Psoas muscle (tissue), 8 donors: ENCODE data around the gene ZNF846. TPM values are rescaled to one million over a fixed set of nuclear protein-coding genes. Genes with fewer than 3 reads are reported as not detected.

Experiments
- ATAC-seq, 4 donors: fragments of 200-7000 bp; cut with Tn5 transposase; one replicate each; pipeline ENCODE4 v1.9.1; 2020; ENCODE audit warnings: moderate library complexity in 3 of 4, mild to moderate bottlenecking in 2 of 4
- DNase-seq, 2 donors: peaks; one replicate each; pipeline ENCODE4 v3.0.0-alpha.2; 2020
- H3K27ac ChIP-seq: fragments of 200-600 bp; one replicate; pipeline ENCODE4 v1.8.0; 2022
- H3K27me3 ChIP-seq, 3 donors: fragments of 200-600 bp in 1 of 3; one replicate each; pipeline versions ENCODE4 v1.6.1 to v1.8.0; 2013 to 2022; ENCODE audit warnings: low read length in 2 of 3, mild to moderate bottlenecking in 2 of 3, moderate library complexity in 1 of 3; ENCODE audit not compliant: insufficient read depth in 3 of 3
- H3K36me3 ChIP-seq, 2 donors: fragments of 200-600 bp in 1 of 2; one replicate each; pipeline versions ENCODE4 v1.6.1 to v1.8.0; 2013 to 2022; ENCODE audit warnings: low read depth in 1 of 2, mild to moderate bottlenecking in 1 of 2, moderate library complexity in 1 of 2; ENCODE audit not compliant: insufficient read depth in 1 of 2
- H3K4me1 ChIP-seq: fragments of 200-600 bp; one replicate; pipeline ENCODE4 v1.8.0; 2022
- H3K4me3 ChIP-seq: fragments of 200-600 bp; one replicate; pipeline ENCODE4 v1.8.0; 2022; ENCODE audit warnings: mild to moderate bottlenecking
- H3K9me3 ChIP-seq: fragments of 200-600 bp; one replicate; pipeline ENCODE4 v1.8.0; 2022
- WGBS, 3 donors: extraction: QIAGEN DNeasy Blood & Tissue Kit; methylation state at CpG; one replicate each; pipeline versions ENCODE4 v1.1.6 to v1.1.7; 2013; 5-methylcytosine and 5-hydroxymethylcytosine counted together
- intact Hi-C, 2 donors: fragments of 100-400 bp; cut with DNase I; formaldehyde crosslinking; loops; one replicate each; pipeline versions ENCODE4 v1.11.0 to v1.14.2; 2022
- polyA plus RNA-seq, 3 donors: library from polyadenylated mRNA; stranded (reverse); fragments of 200-250 nt; gene quantifications; one replicate each; pipeline ENCODE4 v1.2.3, GENCODE V29; 2013
- total RNA-seq, 4 donors: library from RNA; stranded (reverse); fragmentation: NEBNext Ultra II Directional in 2 of 4; extraction: Animal tissue kit (Norgen Biotek cat#: 25700) in 2 of 4; gene quantifications; one replicate each; pipeline versions ENCODE4 v1.2.1 to v1.2.4, GENCODE V29; 2021 to 2023
- TF ChIP-seq, protein P1 (sequence below): fragments of 200-600 bp; IDR thresholded peaks from one replicate; pipeline ENCODE4 v1.8.0; 2022; ENCODE audit warnings: antibody characterized with exemption
- donor health status: healthy with polysubstance abuse.
- donor health status: DM: no; HTN: no; CAD: no; lungs with moderate emphysema.
- donor health status: Bipolar disorder and iron deficiency.
- donor health status: healthy.
- donor health status: DM: yes; HTN: yes; CAD: no.
- donor health status: DM: no; HTN: no; CAD: no.
- donor health status: DM: no; HTN: no; CAD: no.
- donor health status: DM: yes; HTN: yes; CAD: no.

The ZNF846 gene
- total and polyA plus RNA-seq, 7 donors = 1.7 to 6.8 (median 3.3) TPM

DNA sequence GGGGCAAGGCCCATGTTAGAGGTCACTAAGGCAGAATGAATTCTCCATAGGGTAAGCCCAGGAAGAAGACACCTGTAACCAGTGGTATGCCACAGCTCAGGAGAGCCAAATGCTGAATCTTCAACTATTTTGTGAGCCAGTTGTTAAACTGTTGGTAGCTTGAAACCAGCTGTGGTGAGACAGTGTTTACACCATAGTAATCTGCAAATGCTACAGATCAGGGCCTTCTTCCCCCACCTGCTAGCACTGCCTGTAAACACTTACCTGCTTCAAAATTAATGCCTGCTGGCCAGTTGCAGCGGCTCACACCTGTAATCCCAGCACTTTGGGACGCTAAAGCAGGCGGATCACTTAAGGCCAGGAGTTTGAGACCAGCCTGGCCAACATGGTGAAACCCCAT, 38.3 kb upstream of the ZNF846 start:
- no peaks in the 10 kb centered on the region for H3K9me3 ChIP-seq
- no peaks in the 10 kb centered on the region for H3K27me3 ChIP-seq
- TF ChIP-seq, protein P1, sequence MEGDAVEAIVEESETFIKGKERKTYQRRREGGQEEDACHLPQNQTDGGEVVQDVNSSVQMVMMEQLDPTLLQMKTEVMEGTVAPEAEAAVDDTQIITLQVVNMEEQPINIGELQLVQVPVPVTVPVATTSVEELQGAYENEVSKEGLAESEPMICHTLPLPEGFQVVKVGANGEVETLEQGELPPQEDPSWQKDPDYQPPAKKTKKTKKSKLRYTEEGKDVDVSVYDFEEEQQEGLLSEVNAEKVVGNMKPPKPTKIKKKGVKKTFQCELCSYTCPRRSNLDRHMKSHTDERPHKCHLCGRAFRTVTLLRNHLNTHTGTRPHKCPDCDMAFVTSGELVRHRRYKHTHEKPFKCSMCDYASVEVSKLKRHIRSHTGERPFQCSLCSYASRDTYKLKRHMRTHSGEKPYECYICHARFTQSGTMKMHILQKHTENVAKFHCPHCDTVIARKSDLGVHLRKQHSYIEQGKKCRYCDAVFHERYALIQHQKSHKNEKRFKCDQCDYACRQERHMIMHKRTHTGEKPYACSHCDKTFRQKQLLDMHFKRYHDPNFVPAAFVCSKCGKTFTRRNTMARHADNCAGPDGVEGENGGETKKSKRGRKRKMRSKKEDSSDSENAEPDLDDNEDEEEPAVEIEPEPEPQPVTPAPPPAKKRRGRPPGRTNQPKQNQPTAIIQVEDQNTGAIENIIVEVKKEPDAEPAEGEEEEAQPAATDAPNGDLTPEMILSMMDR = no peak
- no peaks in the 10 kb centered on the region for H3K4me1 ChIP-seq
- ATAC-seq = no peak
- H3K36me3 ChIP-seq = peaks cover 0 to 57% of the 10 kb centered on the region in 2 donors
- DNase-seq = no peak
- H3K4me3 ChIP-seq = no peak overlapping the region
- H3K27ac ChIP-seq = no peak overlapping the region
- intact Hi-C loops = no loop called here
- 89 to 95% (median 93%) methylated on average over 3 of the region's 3 CpGs for WGBS, 3 donors

DNA sequence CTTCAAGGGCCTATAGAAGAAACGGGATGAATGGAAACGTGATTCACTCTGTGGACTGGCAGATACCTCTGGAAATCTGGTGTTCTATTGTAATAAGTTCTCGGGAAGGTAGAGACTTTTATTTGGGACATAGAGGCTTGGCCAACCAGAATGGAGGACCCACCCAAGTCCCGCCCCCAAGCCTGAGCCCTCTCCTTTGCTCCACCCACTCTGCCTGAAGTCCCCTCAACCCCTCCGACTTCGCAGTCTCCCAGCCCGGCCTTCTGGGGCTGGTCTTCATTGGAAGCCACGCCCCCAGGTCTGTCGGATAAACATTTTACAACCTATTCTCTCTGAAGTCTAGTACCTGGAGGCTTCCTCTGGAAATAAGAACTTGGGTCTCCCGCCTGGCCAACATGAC, 33.4 kb upstream of the ZNF846 start:
- TF ChIP-seq, protein P1 = no peak
- no peaks in the 10 kb centered on the region for H3K27me3 ChIP-seq
- peaks cover 0 to 12% of the 10 kb centered on the region in 2 donors for H3K36me3 ChIP-seq
- DNase-seq (no peak), ATAC-seq (no peak)
- no peak overlapping the region for H3K27ac ChIP-seq
- H3K4me3 ChIP-seq = no peak overlapping the region
- WGBS, 3 donors = 87 to 91% (median 88%) methylated on average over 10 of the region's 10 CpGs
- intact Hi-C loops = no loop called here
- H3K9me3 ChIP-seq = no peaks in the 10 kb centered on the region
- H3K4me1 ChIP-seq = no peaks in the 10 kb centered on the region

DNA sequence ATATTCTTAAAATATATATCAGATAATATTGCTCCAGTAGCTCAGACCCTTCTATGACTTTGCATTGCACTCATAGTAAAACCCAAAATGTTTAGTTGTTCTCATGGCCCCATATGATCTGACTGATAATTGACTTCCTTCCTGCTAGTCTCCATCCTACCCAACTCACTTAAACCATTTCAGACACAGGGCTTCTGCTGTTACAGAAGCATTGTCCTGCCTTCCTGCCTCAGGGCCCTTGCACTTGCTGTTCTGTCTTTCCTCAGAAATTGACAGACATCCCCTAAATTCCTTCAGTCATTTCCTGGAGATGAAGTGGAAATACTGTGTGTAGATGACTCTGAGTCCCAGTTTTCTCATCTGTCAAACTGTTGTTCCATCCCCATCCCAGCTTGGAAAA, 30.6 kb upstream of the ZNF846 start:
- no peaks in the 10 kb centered on the region for H3K4me1 ChIP-seq

DNA sequence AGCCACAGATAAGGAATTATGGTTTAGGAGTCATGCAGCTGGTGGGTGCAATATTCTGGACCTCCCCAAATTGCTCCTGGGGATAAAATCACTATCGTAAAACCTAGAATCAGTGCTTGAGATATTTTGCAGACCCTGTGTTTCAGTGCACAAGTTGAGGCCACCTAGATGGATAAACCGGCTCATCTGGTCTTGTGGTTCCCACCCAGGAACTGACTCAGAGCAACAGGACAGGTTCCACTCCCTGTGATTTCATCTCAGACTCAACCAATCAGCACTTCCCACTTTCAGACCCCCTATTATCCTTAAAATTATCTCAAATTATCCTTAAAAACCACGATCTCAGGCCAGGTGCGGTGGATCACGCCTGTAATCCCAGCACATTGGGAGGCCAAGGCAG, 29.3 kb upstream of the ZNF846 start:
- Histone ChIP-seq H3K27me3 (peaks cover 0 to 5% (median 0%) of the 10 kb centered on the region in 3 donors), H3K27ac (no peak overlapping the region), H3K9me3 (no peaks in the 10 kb centered on the region), H3K4me1 (no peaks in the 10 kb centered on the region), H3K4me3 (no peak overlapping the region), H3K36me3 (no peaks in the 10 kb centered on the region)
- DNase-seq (no peak), ATAC-seq (no peak)
- intact Hi-C loops = loop anchor here (2.0 to 5.0 kb wide), 5 partner anchors 211 to 661 kb away; partner anchors contain the start of gene ZNF266 (in 1 of the 2)
- TF ChIP-seq, protein P1 = no peak
- WGBS, 3 donors = 80 to 87% (median 85%) methylated on average over 5 of the region's 5 CpGs

More for the DNA sequence above, 30.6 kb upstream of the ZNF846 start:
- Histone ChIP-seq H3K9me3 (no peaks in the 10 kb centered on the region), H3K27ac (no peak overlapping the region), H3K27me3 (no peaks in the 10 kb centered on the region), H3K4me3 (no peak overlapping the region), H3K36me3 (no peaks in the 10 kb centered on the region)
- TF ChIP-seq, protein P1 = no peak
- no peak for ATAC-seq
- DNase-seq = no peak
- intact Hi-C loops = loop anchor here (5.0 kb wide), 3 partner anchors 362 to 662 kb away; partner anchors contain the start of gene ZNF266 (in 1 of the 2)
